GM21786 (cell line): ENCODE data around the gene ARHGAP6.
"Not testable (repeated sequence)": the region's sequence is repeated elsewhere in the genome, so short reads cannot be mapped to it uniquely, and the experiment has no call there.

ENCODE experiments used
- ATAC-seq: cut with Tn5 transposase; IDR thresholded peaks from one replicate; pipeline ENCODE4 v1.9.1; 2021; ENCODE audit not compliant: unreplicated experiment

The ARHGAP6 gene

DNA sequence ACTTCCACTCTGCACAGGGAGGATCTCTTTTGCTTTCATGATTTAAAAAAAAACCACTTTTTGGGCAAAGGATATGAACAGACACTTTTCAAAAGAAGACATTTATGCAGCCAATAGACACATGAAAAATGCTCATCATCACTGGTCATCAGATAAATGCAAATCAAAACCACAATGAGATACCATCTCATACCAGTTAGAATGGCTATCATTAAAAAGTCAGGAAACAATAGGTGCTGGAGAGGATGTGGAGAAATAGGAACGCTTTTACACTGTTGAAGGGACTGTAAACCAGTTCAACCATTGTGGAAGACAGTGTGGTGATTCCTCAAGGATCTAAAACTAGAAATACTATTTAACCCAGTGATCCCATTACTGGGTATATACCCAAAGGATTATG, 87.4 kb downstream of the ARHGAP6 start:
- not testable (repeated sequence) for ATAC-seq

DNA sequence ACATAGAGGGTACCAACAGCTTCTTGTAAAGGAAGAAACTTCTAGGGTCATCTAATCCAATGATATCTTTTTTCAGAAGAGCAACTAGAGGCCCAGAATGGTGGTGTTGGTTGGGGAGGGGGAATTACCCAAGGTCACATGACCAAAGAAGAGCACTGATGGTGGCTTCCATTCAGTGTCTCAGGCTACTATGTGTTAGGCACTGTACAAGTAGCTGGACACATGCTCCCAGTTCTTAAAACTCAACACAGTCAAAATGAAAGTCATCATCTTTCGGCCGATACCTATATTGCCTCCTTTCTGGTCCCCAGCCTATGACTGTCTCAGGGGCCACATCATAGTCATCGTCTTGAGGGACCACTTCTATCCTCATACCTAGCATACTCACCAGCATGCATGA, 88.1 kb downstream of the ARHGAP6 start:
- no peak for ATAC-seq

- ATAC-seq: no peak
Measured at GRCh38 chrX:11575332-11575731, 90.4 kb downstream of the ARHGAP6 start.

DNA sequence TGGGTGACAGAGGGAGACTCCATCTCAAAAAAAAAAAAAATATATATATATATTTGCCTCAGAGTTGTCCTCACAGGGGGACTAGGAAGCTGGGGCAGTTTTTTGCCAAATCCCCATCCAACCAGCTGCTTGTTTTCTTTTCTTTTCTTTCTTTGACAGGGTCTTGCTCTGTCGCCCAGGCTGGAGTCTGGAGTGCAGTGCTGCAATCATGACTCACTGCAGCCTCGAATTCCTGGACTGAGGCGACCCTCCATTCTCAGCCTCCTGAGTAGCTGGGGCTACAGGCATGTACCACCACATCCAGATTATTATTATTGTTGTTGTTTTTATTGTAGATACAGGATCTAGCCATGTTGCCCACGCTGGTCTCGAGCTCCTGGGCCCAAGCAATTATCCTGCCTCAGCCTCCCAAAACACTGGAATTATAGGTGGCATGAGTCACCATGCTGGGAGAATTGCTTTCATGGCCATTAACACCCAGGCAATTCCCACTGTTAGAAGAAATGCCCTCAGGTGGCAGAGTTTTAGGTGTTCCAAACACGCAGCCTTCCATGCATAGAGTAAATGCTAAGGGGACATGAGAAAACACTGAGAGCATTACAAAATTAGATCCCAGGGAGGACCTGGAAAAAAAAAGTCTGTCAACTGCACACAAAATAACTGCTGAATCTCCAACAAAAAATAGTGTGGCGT, 98.0 kb downstream of the ARHGAP6 start:
- ATAC-seq: no peak

GRCh38 chrX:11566789-11567188, 98.9 kb downstream of the ARHGAP6 start:
- no peak for ATAC-seq

- ATAC-seq: no peak
Measured at GRCh38 chrX:11566173-11566572, 99.5 kb downstream of the ARHGAP6 start.

- no peak for ATAC-seq
Measured at GRCh38 chrX:11564546-11564945, 101.2 kb downstream of the ARHGAP6 start.

GRCh38 chrX:11562570-11562969, 103.2 kb downstream of the ARHGAP6 start:
- no peak for ATAC-seq

DNA sequence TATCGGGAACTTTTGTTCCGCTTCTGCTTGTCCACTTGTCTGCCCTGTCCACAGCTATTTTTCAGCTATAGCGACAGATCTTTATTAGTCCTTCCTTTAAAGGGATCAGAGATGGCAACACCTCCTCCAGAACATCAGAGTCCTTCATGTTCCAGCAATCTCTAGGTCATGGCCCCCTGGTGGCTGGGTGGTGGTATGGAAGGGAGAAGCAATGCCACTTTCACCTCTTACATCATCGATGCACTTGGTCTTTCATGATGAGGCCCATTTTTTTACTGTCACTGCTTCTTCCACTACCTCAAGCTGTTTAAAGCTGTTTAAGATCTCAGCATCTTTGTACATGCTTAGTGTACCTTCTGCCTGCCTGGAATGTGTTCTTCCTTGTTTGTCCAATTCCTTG, 106.7 kb downstream of the ARHGAP6 start:
- ATAC-seq: no peak

DNA sequence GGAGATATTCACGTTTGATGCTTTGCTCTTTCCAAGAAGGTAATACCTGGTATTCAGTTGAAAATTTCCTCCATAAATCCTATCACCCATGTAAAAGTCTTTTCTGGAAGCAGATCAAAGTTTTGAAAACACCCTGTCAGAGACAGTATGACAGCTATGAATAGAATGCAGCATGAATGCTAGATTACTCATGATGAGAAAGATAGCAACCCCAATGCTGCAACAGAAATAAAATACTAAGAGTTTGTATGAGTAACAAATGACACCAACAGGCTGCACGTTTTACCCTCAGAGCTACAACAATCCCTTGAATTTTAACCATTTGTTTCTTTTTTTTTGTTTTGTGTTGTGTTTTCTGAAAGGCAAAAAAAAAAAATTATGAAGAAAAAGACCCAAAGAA, 108.6 kb downstream of the ARHGAP6 start:
- no peak for ATAC-seq

DNA sequence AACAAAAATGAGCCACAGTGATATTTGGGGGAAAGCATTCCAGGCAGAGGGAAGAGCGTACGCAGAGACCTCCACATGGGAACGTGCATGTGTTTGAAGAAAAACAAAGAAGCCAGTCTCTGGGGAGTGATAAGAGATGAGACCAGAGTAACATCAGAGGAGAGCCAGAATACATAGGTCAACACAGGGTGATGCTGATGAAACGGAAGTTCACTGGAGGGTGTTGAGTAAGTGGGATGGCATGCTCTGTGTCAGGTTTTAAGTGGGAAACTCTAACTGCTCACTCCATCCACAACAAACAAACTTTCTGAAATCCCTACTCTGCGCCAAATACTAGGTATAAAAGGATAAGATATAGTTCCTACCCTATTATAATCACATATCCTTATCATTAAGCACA, 110.0 kb downstream of the ARHGAP6 start:
- no peak for ATAC-seq

- no peak for ATAC-seq
Measured at GRCh38 chrX:11553594-11553993, 112.1 kb downstream of the ARHGAP6 start.

GRCh38 chrX:11551151-11551550, 114.6 kb downstream of the ARHGAP6 start:
- no peak for ATAC-seq

- no peak for ATAC-seq
Measured at GRCh38 chrX:11546917-11547316, 118.8 kb downstream of the ARHGAP6 start.

DNA sequence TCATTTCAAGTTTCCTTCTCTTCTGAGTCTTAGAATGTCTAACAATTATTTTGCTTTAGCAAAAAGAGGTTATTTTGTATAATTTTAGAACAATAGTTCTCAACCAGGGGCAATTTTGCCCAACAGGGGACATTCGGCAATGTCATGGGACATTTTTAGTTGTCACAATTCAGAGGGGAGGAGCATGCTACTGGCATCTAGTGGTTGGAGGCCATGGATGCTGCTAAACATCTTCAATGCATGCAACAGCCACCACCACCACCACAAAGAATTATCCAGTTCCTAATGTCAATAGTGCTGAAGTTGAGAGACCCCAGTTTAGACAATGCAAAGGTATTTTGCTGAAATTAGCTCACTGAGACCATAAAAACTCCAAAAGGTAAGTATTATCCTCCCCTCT, 122.5 kb downstream of the ARHGAP6 start:
- no peak for ATAC-seq

GRCh38 chrX:11541510-11541909, 124.2 kb downstream of the ARHGAP6 start:
- no peak for ATAC-seq

- peak; percentile 91 for ATAC-seq
Measured at GRCh38 chrX:11540532-11541377, 125.0 kb downstream of the ARHGAP6 start.

DNA sequence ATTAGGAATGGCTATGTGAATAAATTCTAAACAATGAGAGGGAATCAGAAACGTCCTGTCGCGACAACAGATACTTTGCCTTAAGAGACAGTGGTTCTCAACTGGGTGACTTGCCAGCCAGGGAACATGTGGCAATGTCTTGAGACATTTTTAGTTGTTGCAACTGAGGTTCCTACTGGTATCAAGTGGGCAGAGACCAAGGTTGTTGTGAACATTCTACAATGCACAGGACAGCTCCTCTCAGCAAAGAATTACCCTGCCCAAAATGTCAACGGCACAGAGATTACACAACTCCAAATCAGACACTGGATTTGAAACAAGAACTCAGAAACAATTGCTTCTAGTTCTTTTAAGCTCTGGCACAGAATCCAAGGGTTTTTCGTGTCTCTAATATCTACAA, 128.6 kb downstream of the ARHGAP6 start:
- ATAC-seq: no peak

DNA sequence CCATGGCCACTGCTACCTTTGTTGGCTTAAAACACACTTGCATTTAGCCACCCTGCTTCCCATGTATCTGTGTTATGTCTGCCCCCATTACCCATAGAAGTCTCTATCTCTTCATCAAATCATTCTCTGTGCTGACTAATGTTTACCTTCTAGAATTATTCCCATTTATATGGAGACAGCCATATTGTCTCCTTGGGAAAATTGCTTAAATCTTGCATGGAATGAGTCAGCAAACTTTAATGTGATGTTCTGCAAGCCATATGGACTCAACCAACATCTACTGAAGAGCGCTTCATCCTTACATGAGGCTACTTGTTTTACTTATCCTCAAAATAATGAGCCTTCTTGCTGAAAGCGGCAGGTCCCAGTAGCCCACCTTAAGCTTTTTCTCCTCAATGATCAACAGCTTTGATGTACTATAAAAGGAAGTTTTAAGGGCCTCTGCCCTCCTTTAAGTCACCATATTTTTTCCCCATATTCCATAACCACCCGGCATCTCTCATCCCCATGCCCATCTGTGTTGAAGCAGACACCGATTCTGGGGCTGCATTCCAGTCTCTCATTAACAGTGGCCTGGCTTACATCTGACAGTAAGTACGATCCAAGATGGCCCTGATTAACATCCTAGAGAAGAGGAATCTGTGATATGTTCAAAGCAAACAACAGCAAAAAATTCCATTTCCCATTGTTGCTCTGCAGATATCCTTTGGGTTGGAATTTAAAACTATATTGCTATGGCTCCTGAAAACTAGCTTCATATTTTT, 130.4 kb downstream of the ARHGAP6 start:
- ATAC-seq: no peak

GRCh38 chrX:11533199-11533651, 132.5 kb downstream of the ARHGAP6 start:
- peak; percentile 97 for ATAC-seq

DNA sequence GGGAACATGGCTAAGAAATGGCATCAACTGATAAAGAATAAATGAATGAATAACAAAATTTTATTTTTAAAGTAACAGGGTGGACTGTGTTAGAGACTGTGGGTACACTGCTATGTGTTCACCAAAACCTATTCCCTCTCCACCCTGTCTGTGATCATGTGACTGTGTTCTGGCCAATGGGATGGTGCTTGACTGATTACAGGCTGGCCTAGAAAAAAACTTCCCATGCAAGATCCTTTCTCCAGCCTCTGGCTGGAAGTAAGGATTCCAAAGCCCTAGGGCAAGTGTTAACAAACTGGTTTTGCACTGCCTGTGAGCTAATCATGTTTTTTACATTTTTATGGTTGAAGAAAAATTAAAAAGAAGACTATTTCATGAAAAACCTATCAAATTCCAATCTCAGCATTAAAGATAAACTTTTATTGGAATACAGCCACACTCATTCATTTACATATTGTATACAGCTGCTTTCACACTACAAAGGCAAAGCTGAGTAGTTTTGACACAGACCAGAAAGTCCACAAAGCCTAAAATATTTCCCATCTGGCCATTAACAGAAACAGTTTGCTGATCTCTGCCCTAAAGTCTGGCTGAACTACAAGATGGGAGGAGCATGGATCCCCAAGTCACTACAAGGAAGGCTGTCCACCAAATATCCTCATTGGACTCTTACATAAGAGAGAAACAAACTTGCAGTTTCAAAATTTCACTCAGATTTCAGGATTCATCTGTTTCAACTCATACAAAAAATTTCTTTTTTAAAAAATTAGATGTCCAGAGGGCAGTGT, 133.2 kb downstream of the ARHGAP6 start:
- no peak for ATAC-seq
